Upper lobe of right lung (tissue), 1 donor: ENCODE measurements around the gene SLC30A2. TPM values are rescaled to one million over a fixed set of nuclear protein-coding genes. Genes with fewer than 3 reads are reported as not detected.

Source experiments
- ATAC-seq: fragments of 200-7000 bp; cut with Tn5 transposase; one replicate; pipeline ENCODE4 v1.9.1; 2020; ENCODE audit warnings: mild to moderate bottlenecking, moderate library complexity
- DNase-seq: peaks from one replicate; pipeline ENCODE4 v3.0.0-alpha.2; 2020
- H3K27ac ChIP-seq: fragments of 200-600 bp; one replicate; pipeline ENCODE4 v1.8.0; 2022
- H3K27me3 ChIP-seq: fragments of 200-600 bp; one replicate; pipeline ENCODE4 v1.8.0; 2022; ENCODE audit warnings: mild to moderate bottlenecking
- H3K36me3 ChIP-seq: fragments of 200-600 bp; one replicate; pipeline ENCODE4 v1.8.0; 2022
- H3K4me1 ChIP-seq: fragments of 200-600 bp; one replicate; pipeline ENCODE4 v1.8.0; 2022
- H3K4me3 ChIP-seq: fragments of 200-600 bp; one replicate; pipeline ENCODE4 v1.8.0; 2022; ENCODE audit warnings: mild to moderate bottlenecking
- H3K9me3 ChIP-seq: fragments of 200-600 bp; one replicate; pipeline ENCODE4 v1.8.0; 2022
- CTCF ChIP-seq: fragments of 200-600 bp; IDR thresholded peaks from one replicate; pipeline ENCODE4 v1.8.0; 2022; ENCODE audit warnings: antibody characterized with exemption
- intact Hi-C: fragments of 100-400 bp; cut with DNase I; formaldehyde crosslinking; loops from one replicate; pipeline ENCODE4 v1.11.0; 2022
- total RNA-seq: library from RNA; stranded (reverse); fragmentation: NEBNext Ultra II Directional; extraction: Animal tissue kit (Norgen Biotek cat#: 25700); gene quantifications from one replicate; pipeline ENCODE4 v1.2.1, GENCODE V29; 2021
- donor health status: DM: no; HTN: yes; CAD: no; lungs with severe emphysema.

SLC30A2 gene
- total RNA-seq, 1 donor from 2014 or later: not detected

- Histone ChIP-seq H3K27ac (no peak overlapping the region), H3K27me3 (peaks cover 17% of the 10 kb centered on the region), H3K4me1 (peaks cover 3% of the 10 kb centered on the region), H3K9me3 (no peaks in the 10 kb centered on the region), H3K36me3 (no peaks in the 10 kb centered on the region), H3K4me3 (no peak overlapping the region)
- ATAC-seq (peak; percentile 13), DNase-seq (no peak)
- intact Hi-C loops: no loop called here
- TF ChIP-seq CTCF: no peak
Measured at GRCh38 chr1:26075421-26076144, 29.7 kb upstream of the SLC30A2 start.

DNA sequence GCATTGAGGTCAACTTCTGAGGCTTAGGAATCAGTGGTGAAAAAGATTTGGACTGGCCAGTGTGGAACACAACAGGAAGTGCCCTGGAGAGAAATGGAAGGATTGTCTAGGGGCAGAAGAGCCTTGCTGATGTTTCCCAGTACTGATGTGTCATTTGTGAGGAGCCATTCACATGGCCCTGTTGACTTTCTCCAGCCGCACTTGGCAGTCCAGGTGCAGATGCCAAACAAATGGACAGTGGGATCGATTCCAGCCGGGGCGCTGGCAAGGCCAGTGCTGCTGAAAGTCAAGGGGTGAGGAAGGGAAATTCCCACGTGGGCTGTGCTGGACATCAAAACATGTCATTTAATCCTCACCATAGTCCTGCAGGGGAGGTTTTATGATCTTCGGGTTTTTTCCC is 26.4 kb upstream of the SLC30A2 start:
- Histone ChIP-seq H3K4me1 (no peaks in the 10 kb centered on the region), H3K4me3 (no peak overlapping the region), H3K36me3 (no peaks in the 10 kb centered on the region), H3K27ac (no peak overlapping the region), H3K9me3 (no peaks in the 10 kb centered on the region), H3K27me3 (peaks cover 17% of the 10 kb centered on the region)
- DNase-seq (no peak), ATAC-seq (no peak)
- intact Hi-C loops: no loop called here
- TF ChIP-seq CTCF: no peak

GRCh38 chr1:26070963-26071342 is 25.0 kb upstream of the SLC30A2 start:
- Histone ChIP-seq H3K4me1 (no peaks in the 10 kb centered on the region), H3K36me3 (no peaks in the 10 kb centered on the region), H3K4me3 (no peak overlapping the region), H3K27me3 (peaks cover 12% of the 10 kb centered on the region), H3K27ac (no peak overlapping the region), H3K9me3 (no peaks in the 10 kb centered on the region)
- no peak for TF ChIP-seq CTCF
- DNase-seq (no peak), ATAC-seq (no peak)
- intact Hi-C loops: no loop called here

- Histone ChIP-seq H3K9me3 (no peaks in the 10 kb centered on the region), H3K27ac (no peak overlapping the region), H3K36me3 (no peaks in the 10 kb centered on the region), H3K4me3 (no peak overlapping the region), H3K27me3 (peaks cover 7% of the 10 kb centered on the region), H3K4me1 (no peaks in the 10 kb centered on the region)
- intact Hi-C loops: no loop called here
- TF ChIP-seq CTCF: no peak
- DNase-seq (no peak), ATAC-seq (no peak)
Measured at GRCh38 chr1:26070296-26070962, 24.5 kb upstream of the SLC30A2 start.

GRCh38 chr1:26069941-26070295 is 24.0 kb upstream of the SLC30A2 start:
- no peak for DNase-seq
- no peak for ATAC-seq
- no peaks in the 10 kb centered on the region for H3K9me3 ChIP-seq
- H3K4me3 ChIP-seq: no peak overlapping the region
- H3K27me3 ChIP-seq: peaks cover 2% of the 10 kb centered on the region
- TF ChIP-seq CTCF: no peak
- no peaks in the 10 kb centered on the region for H3K36me3 ChIP-seq
- no peaks in the 10 kb centered on the region for H3K4me1 ChIP-seq
- intact Hi-C loops: no loop called here
- H3K27ac ChIP-seq: no peak overlapping the region
